T-helper 1 cell (primary cell): Measurements from ENCODE around the gene SETD2.

Experiments used
- DNase-seq, 5 donors: peaks; one replicate each; pipeline ENCODE4 v3.0.0-alpha.2; 2012 to 2020

SETD2 gene

GRCh38 chr3:47006145-47006651, 157.7 kb downstream of the SETD2 start:
- no peak for DNase-seq

- no peak for DNase-seq
Observed at GRCh38 chr3:47005212-47006144, 158.4 kb downstream of the SETD2 start.

- DNase-seq = no peak
Observed at GRCh38 chr3:47004369-47005211, 159.3 kb downstream of the SETD2 start.

- DNase-seq = no peak
Observed at GRCh38 chr3:47003461-47004368, 160.2 kb downstream of the SETD2 start.

- DNase-seq = no peak
Observed at GRCh38 chr3:47003056-47003410, 160.9 kb downstream of the SETD2 start.

GRCh38 chr3:47002171-47003055, 161.5 kb downstream of the SETD2 start:
- DNase-seq = no peak

GRCh38 chr3:47001731-47002170, 162.2 kb downstream of the SETD2 start:
- no peak for DNase-seq

GRCh38 chr3:47000922-47001730, 162.8 kb downstream of the SETD2 start:
- no peak for DNase-seq

- DNase-seq = no peak
Observed at GRCh38 chr3:47000198-47000815, 163.6 kb downstream of the SETD2 start.

GRCh38 chr3:46999516-47000197, 164.3 kb downstream of the SETD2 start:
- no peak for DNase-seq

- DNase-seq = no peak
Observed at GRCh38 chr3:46998852-46999515, 164.9 kb downstream of the SETD2 start.

GRCh38 chr3:46998121-46998851, 165.6 kb downstream of the SETD2 start:
- DNase-seq = peak; percentile 46 to 65 (median 61)

- no peak for DNase-seq
Observed at GRCh38 chr3:46997453-46998091, 166.3 kb downstream of the SETD2 start.

- DNase-seq = no peak
Observed at GRCh38 chr3:46996689-46997452, 167.0 kb downstream of the SETD2 start.

- DNase-seq = no peak
Observed at GRCh38 chr3:46995901-46996562, 167.9 kb downstream of the SETD2 start.
